ENCODE results near the gene CMIP. TPM values are rescaled to one million over a fixed set of nuclear protein-coding genes. Genes with fewer than 3 reads are reported as not detected.
A peak's percentile ranks its signal among the peaks of the same experiment; 100 is the strongest.

The CMIP gene
- total RNA-seq, 4 donors from 2014 or later = 17.1 to 60.5 (median 39.7) TPM

DNA sequence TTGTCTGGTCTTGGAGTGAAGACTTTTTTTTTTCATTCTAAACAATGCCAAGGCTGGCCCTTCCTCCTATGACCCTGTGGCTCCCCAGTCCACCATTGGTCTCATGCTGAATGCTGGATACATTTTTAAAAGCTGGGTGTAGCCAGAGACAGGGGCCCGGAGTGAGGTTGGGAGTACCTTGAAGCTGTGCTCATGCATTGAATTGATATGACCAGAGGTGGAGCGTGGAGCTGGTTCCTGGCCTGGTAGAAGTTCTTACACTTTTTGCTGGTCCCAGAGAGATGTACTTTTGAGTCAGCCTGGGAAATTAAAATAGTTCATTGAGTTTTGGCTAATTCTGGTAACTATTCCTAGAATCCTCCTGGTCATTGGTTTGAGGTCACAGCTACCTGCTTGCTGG, 83.6 kb downstream of the CMIP start:
- intact Hi-C loops (cut with DNase I) = no loop called here
- TF ChIP-seq, protein P1, sequence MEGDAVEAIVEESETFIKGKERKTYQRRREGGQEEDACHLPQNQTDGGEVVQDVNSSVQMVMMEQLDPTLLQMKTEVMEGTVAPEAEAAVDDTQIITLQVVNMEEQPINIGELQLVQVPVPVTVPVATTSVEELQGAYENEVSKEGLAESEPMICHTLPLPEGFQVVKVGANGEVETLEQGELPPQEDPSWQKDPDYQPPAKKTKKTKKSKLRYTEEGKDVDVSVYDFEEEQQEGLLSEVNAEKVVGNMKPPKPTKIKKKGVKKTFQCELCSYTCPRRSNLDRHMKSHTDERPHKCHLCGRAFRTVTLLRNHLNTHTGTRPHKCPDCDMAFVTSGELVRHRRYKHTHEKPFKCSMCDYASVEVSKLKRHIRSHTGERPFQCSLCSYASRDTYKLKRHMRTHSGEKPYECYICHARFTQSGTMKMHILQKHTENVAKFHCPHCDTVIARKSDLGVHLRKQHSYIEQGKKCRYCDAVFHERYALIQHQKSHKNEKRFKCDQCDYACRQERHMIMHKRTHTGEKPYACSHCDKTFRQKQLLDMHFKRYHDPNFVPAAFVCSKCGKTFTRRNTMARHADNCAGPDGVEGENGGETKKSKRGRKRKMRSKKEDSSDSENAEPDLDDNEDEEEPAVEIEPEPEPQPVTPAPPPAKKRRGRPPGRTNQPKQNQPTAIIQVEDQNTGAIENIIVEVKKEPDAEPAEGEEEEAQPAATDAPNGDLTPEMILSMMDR (IDR thresholded peaks at IDR 0.05) = peak in 1 of 6 experiments; percentile 23
- no peak for TF ChIP-seq POLR2A (IDR thresholded peaks at IDR 0.05)
- no peak for DNase-seq
- no peaks in the 10 kb centered on the region for H3K9me3 ChIP-seq
- H3K27me3 ChIP-seq = no peaks in the 10 kb centered on the region
- no peaks in the 10 kb centered on the region for H3K36me3 ChIP-seq
- 82 to 94% methylated on average over 2 of the region's 2 CpGs for WGBS, 2 donors
- no peak overlapping the region for H3K4me3 ChIP-seq
- H3K27ac ChIP-seq = peak overlapping the region; percentile 89 to 96 (median 95)
- H3K4me1 ChIP-seq = peaks cover 58 to 100% (median 65%) of the 10 kb centered on the region in 3 donors

DNA sequence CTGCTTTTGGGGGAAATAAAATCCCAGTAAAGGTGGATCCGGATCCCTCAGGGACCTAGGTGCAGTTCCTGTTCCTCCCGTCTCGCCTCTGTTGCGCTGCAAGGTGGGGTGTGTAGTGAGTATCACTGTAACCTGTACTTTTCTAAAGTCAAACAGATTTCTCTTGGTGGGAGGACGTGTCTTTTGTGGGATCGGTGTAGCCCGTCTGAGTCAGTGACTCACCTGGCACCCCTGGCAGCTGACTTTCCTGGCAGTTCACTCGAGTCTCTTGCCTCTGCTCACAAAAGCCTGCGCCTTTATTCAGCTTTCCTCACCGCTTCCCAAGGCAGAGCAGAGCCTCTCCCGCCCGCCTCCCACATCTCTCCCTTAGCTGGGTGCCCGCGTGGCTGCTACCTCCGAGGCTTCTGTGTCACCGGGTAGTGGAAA, 85.7 kb downstream of the CMIP start:
- TF ChIP-seq POLR2A (IDR thresholded peaks at IDR 0.05) = peak in 1 of 4 donors; percentile 37
- TF ChIP-seq, protein P1 (IDR thresholded peaks at IDR 0.05) = peak in 3 of 6 experiments; percentile 27 to 54 (median 50)
- Histone ChIP-seq H3K27ac (peak overlapping the region; percentile 89 to 96 (median 95)), H3K36me3 (no peaks in the 10 kb centered on the region), H3K27me3 (no peaks in the 10 kb centered on the region), H3K9me3 (no peaks in the 10 kb centered on the region), H3K4me1 (peaks cover 51 to 93% (median 52%) of the 10 kb centered on the region in 3 donors), H3K4me3 (no peak overlapping the region)
- DNase-seq = no peak
- 24 to 57% methylated on average over 8 to 16 of the region's 16 CpGs for whole genome bisulfite sequencing, 2 donors
- intact Hi-C loops (cut with DNase I) = no loop called here

DNA sequence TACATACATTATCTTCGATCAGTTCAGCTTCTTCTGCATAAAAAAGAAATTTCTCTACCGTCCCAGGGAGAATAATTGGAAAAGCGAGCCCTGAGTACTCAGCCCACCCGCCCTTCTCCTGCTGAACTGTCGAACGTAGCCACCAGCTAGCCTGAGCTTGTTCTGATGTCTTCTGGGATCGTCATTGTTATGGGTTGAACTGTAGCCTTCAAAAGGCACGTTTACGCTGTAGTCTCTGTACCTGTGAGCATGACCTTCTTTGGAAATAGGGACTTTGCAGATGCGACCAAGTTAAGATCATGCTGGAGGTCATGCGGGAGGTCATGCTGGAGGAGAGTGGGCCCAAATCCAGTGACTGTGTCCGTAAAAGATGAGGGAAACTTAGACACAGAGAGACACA, 86.2 kb downstream of the CMIP start:
- no peaks in the 10 kb centered on the region for H3K9me3 ChIP-seq
- no peak overlapping the region for H3K4me3 ChIP-seq
- peaks cover 46 to 88% (median 52%) of the 10 kb centered on the region in 3 donors for H3K4me1 ChIP-seq
- H3K36me3 ChIP-seq = peaks cover 0 to 1% (median 0%) of the 10 kb centered on the region in 3 donors
- 21 to 56% methylated on average over 9 to 11 of the region's 12 CpGs for WGBS, 2 donors
- TF ChIP-seq POLR2A (IDR thresholded peaks at IDR 0.05) = no peak
- TF ChIP-seq, protein P1 (IDR thresholded peaks at IDR 0.05) = no peak
- intact Hi-C loops (cut with DNase I) = no loop called here
- H3K27ac ChIP-seq = peak overlapping the region; percentile 89 to 96 (median 95)
- no peaks in the 10 kb centered on the region for H3K27me3 ChIP-seq
- DNase-seq = no peak

DNA sequence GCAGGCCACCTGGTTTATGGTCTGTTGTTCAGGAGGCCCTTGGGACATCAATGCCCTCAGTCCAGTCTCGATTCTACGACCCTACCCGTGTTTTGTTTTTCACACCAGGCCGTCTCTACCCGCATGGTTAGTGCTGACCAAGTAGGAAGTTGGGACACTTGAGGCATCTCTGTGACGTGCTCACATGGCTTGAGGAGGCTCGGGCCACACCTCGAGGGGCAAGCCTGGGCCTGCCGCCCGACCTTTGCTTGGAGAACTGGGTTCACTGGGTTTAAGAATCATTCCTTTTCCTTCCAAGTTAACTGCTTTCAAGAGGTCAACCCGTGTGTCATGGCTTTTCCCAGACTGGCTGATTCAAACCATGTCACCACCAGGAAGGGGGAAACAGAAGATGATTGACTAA, 86.8 kb downstream of the CMIP start:
- no peak overlapping the region for H3K4me3 ChIP-seq
- H3K4me1 ChIP-seq = peaks cover 40 to 87% (median 47%) of the 10 kb centered on the region in 3 donors
- WGBS, 2 donors = 25 to 38% methylated on average over 3 to 11 of the region's 11 CpGs
- peak overlapping the region; percentile 89 to 96 (median 95) for H3K27ac ChIP-seq
- H3K36me3 ChIP-seq = peaks cover 0 to 7% (median 0%) of the 10 kb centered on the region in 3 donors
- TF ChIP-seq, protein P1 (IDR thresholded peaks at IDR 0.05) = no peak
- TF ChIP-seq POLR2A (IDR thresholded peaks at IDR 0.05) = peak in 1 of 4 donors; percentile 3
- H3K9me3 ChIP-seq = no peaks in the 10 kb centered on the region
- no peak for DNase-seq
- intact Hi-C loops (cut with DNase I) = no loop called here
- H3K27me3 ChIP-seq = no peaks in the 10 kb centered on the region

DNA sequence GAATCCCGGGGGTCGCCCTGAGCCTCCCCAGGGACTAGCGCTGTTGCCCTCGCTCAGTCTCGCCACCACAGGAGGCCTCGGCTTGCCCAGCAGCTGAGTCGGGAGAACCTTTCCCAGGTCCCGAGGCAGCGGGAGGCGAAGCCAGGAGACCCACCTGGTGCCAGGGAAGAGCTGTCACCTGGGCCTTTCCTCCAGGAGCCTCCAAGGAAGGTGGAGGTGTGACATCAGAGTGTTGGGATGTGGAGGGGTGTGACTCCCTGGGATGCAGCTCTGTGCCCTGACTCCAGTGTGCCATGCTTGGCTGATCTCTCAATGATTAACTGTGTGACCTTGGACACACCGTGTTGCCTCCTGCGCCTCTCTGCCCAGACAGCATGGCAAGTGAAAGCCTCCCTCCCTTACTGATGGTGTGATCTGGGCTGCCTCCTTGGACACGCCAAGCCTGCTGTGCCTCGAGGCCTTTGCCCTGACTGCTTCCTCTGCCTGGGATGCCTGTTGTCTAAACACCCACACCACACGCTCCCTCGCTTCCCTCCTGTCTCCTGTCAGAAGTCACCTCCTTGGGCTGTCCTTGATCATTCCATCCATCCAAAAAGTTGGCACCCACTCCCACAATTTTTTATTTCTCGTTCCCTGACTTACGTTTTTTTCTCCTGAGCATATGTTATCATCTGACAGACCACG, 88.0 kb downstream of the CMIP start:
- Histone ChIP-seq H3K9me3 (no peaks in the 10 kb centered on the region), H3K36me3 (peaks cover 0 to 16% (median 0%) of the 10 kb centered on the region in 3 donors), H3K27me3 (no peaks in the 10 kb centered on the region), H3K27ac (peak overlapping the region; percentile 89 to 96 (median 95)), H3K4me3 (no peak overlapping the region), H3K4me1 (peaks cover 27 to 76% (median 36%) of the 10 kb centered on the region in 3 donors)
- no peak for DNase-seq
- WGBS, 2 donors = 71 to 74% methylated on average over 8 to 9 of the region's 19 CpGs
- TF ChIP-seq POLR2A (IDR thresholded peaks at IDR 0.05) = no peak
- TF ChIP-seq, protein P1 (IDR thresholded peaks at IDR 0.05) = no peak
- intact Hi-C loops (cut with DNase I) = no loop called here

Data from esophagus squamous epithelium (tissue), 5 donors.